HL-60 (cell line): Measurements from ENCODE around the gene ERC2.

Source experiments
- DNase-seq, 2 experiments: peaks; one replicate each; pipeline ENCODE4 v3.0.0-alpha.2; 2010 to 2020; ENCODE audit warnings: low read depth in 1 of 2, low spot score in 1 of 2
- H3K27ac ChIP-seq: fragments of 250-450 bp; sonication (Bioruptor Pico); replicated peaks from 2 replicates; pipeline ENCODE4 v1.5.1; 2020; ENCODE audit warnings: mild to moderate bottlenecking, moderate library complexity
- H3K27me3 ChIP-seq: fragments of 250-450 bp; sonication (Bioruptor Pico); 2 replicates; pipeline ENCODE4 v1.5.1; 2021; ENCODE audit warnings: mild to moderate bottlenecking, moderate library complexity; ENCODE audit not compliant: insufficient read depth, poor library complexity, severe bottlenecking
- H3K4me3 ChIP-seq: replicated peaks from 2 replicates; pipeline ENCODE4 v1.5.1; 2011; ENCODE audit warnings: mild to moderate bottlenecking, control low read depth, low read length; ENCODE audit not compliant: insufficient read depth
- GABPA ChIP-seq: IDR thresholded peaks from 2 replicates; pipeline ENCODE4 v1.6.1; 2012; ENCODE audit warnings: low read depth
- POLR2AphosphoS5 ChIP-seq: IDR thresholded peaks from 2 replicates; pipeline ENCODE4 v1.6.1; 2012; ENCODE audit warnings: low read depth
- SPI1 ChIP-seq: IDR thresholded peaks from 2 replicates; pipeline ENCODE4 v1.6.1; 2012; ENCODE audit warnings: low read depth, mild to moderate bottlenecking, borderline replicate concordance
- TF ChIP-seq, protein P1 (sequence below): IDR thresholded peaks from 2 replicates; pipeline ENCODE4 v1.6.1; 2012; ENCODE audit warnings: low read depth; ENCODE audit not compliant: insufficient replicate concordance
- TF ChIP-seq, protein P2 (sequence below): IDR thresholded peaks from one replicate; pipeline ENCODE4 v1.5.1; 2011; ENCODE audit warnings: low read length, control low read depth, inconsistent platforms; ENCODE audit not compliant: insufficient read depth

The ERC2 gene

DNA sequence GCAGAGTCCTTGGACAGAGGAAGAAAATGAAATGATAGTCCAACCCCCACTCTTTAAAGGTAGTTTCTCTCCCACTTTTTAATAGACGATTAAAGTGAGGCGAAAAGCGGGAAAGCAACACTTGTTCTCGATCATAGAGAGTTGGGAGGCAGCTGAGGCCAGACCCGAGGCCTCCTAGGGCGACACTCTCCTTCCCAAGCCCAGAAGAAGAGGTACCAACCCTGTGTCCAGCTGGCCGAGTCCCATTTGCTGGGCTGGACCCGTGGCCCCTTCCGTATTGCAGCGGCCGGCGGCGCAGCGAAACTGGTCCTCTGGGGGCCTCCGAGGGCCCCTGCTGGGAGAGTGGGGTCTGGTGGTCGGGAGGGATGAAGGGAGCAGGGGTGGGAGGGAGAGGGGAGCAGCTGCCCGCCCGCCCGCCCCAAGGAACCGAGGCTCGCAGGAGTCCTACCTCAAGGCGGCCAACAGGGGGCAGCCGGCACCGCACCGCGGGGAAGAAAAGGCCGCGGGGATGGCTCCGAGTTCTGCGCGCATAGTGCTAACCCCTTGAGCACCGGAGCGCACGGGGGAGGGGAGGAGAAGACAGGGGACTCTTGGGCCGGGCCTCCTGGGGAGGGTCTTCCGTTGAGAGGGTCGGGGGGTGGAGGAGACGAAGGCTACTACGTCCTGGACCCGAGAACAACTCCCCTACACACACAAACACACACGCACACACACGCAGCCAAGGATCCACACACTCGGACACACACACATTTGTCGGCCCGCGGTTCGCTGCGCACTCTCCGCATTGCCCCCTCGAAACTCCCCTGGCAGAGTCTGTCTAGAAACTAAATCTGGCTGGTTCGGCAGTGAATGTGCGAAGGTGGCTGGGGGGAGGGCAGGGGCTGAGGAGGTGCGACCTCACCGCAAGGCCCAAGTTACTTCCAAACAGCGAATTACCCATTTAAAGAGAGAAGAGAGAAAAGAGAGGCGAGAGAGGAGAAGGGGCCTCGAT lies 983.2 kb downstream of the ERC2 start:
- Histone ChIP-seq H3K4me3 (no peak overlapping the region), H3K27me3 (peaks cover 89% of the 10 kb centered on the region), H3K27ac (no peak overlapping the region)
- TF ChIP-seq SPI1 (no peak), GABPA (no peak), POLR2AphosphoS5 (no peak)
- TF ChIP-seq, protein P1, sequence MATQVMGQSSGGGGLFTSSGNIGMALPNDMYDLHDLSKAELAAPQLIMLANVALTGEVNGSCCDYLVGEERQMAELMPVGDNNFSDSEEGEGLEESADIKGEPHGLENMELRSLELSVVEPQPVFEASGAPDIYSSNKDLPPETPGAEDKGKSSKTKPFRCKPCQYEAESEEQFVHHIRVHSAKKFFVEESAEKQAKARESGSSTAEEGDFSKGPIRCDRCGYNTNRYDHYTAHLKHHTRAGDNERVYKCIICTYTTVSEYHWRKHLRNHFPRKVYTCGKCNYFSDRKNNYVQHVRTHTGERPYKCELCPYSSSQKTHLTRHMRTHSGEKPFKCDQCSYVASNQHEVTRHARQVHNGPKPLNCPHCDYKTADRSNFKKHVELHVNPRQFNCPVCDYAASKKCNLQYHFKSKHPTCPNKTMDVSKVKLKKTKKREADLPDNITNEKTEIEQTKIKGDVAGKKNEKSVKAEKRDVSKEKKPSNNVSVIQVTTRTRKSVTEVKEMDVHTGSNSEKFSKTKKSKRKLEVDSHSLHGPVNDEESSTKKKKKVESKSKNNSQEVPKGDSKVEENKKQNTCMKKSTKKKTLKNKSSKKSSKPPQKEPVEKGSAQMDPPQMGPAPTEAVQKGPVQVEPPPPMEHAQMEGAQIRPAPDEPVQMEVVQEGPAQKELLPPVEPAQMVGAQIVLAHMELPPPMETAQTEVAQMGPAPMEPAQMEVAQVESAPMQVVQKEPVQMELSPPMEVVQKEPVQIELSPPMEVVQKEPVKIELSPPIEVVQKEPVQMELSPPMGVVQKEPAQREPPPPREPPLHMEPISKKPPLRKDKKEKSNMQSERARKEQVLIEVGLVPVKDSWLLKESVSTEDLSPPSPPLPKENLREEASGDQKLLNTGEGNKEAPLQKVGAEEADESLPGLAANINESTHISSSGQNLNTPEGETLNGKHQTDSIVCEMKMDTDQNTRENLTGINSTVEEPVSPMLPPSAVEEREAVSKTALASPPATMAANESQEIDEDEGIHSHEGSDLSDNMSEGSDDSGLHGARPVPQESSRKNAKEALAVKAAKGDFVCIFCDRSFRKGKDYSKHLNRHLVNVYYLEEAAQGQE, result no peak
- TF ChIP-seq, protein P2, sequence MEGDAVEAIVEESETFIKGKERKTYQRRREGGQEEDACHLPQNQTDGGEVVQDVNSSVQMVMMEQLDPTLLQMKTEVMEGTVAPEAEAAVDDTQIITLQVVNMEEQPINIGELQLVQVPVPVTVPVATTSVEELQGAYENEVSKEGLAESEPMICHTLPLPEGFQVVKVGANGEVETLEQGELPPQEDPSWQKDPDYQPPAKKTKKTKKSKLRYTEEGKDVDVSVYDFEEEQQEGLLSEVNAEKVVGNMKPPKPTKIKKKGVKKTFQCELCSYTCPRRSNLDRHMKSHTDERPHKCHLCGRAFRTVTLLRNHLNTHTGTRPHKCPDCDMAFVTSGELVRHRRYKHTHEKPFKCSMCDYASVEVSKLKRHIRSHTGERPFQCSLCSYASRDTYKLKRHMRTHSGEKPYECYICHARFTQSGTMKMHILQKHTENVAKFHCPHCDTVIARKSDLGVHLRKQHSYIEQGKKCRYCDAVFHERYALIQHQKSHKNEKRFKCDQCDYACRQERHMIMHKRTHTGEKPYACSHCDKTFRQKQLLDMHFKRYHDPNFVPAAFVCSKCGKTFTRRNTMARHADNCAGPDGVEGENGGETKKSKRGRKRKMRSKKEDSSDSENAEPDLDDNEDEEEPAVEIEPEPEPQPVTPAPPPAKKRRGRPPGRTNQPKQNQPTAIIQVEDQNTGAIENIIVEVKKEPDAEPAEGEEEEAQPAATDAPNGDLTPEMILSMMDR, result no peak
- DNase-seq, result peak; percentile 14 to 39

DNA sequence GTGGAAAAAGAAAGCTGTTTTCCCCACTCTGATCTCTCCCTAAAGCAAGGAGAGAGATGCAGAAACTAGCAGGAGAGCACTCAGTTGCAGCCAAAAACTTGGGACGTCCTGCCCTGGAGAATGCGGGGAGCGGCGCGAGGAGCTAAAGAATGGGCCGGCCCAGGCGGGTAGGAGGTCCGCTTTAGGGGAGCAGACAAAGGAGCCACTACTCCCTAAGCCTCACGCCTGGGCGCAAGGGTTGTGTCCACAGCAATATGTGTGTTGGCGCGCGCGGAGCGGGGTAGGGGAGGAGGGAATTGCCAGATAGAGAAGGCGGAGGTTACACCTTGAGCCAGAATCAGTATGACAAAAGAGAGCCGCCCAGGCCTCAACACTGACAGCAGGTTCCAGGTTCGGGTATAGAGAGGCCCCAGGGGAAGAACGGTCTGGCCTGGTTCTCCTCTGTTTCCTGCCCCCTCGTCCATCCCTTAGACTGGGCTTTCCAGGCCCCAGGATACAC lies 984.0 kb downstream of the ERC2 start:
- Histone ChIP-seq H3K4me3 (no peak overlapping the region), H3K27ac (no peak overlapping the region), H3K27me3 (peaks cover 85% of the 10 kb centered on the region)
- TF ChIP-seq, protein P1, result no peak
- no peak for TF ChIP-seq POLR2AphosphoS5
- TF ChIP-seq GABPA, result no peak
- TF ChIP-seq SPI1, result no peak
- TF ChIP-seq, protein P2, result no peak
- no peak for DNase-seq

DNA sequence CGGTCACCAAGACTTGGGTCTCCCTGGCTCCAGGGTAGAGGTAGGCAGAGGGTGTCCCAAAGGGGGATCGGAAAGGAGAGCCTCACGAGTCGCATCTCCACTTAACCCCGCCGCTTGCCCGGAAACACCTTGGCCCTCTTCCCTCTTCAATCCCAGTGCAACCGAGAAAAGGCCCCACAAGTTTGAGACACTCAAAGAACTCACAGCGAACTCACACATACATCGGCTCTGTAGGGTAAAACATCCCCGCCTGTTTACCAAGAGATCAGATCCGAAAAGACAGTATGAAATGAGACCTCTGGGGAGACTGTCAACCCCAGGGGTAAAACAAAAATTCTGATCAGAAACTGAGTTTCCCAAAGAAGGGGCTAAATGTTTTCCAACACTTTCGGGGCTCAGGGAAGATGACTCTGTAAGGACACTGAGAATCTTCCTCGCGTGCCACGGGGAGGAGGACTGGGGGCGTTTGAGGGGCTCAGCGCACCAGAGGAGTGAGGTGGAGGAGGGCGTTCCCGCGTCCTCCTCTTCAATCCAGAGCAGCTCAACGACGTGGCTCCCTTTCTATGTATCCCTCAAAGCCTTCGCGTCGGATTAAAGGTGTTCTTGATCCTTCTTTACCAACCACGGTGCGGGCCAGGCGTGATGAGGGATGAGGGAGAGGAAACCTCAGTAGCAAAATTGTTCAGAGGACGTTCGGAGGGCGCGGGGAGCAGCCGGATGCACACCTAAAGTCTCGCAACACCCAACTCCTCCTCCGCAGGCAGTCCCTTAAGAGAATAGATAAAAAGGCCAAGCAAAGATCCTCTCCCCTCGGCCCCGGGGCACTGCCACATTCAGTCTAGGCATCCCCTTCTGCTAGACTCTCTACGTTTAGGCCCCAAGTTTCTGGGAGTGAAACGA lies 984.8 kb downstream of the ERC2 start:
- peaks cover 84% of the 10 kb centered on the region for H3K27me3 ChIP-seq

More for the DNA sequence above, 984.8 kb downstream of the ERC2 start:
- H3K4me3 ChIP-seq, result no peak overlapping the region
- no peak overlapping the region for H3K27ac ChIP-seq
- no peak for TF ChIP-seq POLR2AphosphoS5
- no peak for TF ChIP-seq SPI1
- TF ChIP-seq, protein P2, result no peak
- no peak for TF ChIP-seq GABPA
- TF ChIP-seq, protein P1, result no peak
- DNase-seq, result no peak
